Measurements from ENCODE around the gene SPEG. TPM values are rescaled to one million over a fixed set of nuclear protein-coding genes. Genes with fewer than 3 reads are reported as not detected.
A peak's percentile ranks its signal among the peaks of the same experiment; 100 is the strongest.

The SPEG gene
- total RNA-seq, 2 donors from 2014 or later = 82.2 to 90.8 TPM

GRCh38 chr2:219444566-219445091 is 10.0 kb downstream of the SPEG start:
- H3K4me1 ChIP-seq = peaks cover 0 to 79% of the 10 kb centered on the region in 2 donors
- no peaks in the 10 kb centered on the region for H3K27me3 ChIP-seq
- H3K4me3 ChIP-seq = peak overlapping the region in 1 of 2 donors; percentile 3
- H3K9me3 ChIP-seq = no peaks in the 10 kb centered on the region
- no peak for DNase-seq (ENCODE audit: low spot score)
- TF ChIP-seq CTCF (IDR thresholded peaks at IDR 0.05) = no peak
- H3K27ac ChIP-seq = peak overlapping the region; percentile 84 to 89
- peaks cover 13% of the 10 kb centered on the region for H3K36me3 ChIP-seq

- TF ChIP-seq CTCF (IDR thresholded peaks at IDR 0.05) = no peak
- peak overlapping the region in 1 of 2 donors; percentile 3 for H3K4me3 ChIP-seq
- peaks cover 13% of the 10 kb centered on the region for H3K36me3 ChIP-seq
- no peaks in the 10 kb centered on the region for H3K9me3 ChIP-seq
- peak overlapping the region; percentile 84 to 89 for H3K27ac ChIP-seq
- H3K27me3 ChIP-seq = no peaks in the 10 kb centered on the region
- DNase-seq (ENCODE audit: low spot score) = no peak
- H3K4me1 ChIP-seq = peaks cover 0 to 79% of the 10 kb centered on the region in 2 donors
These were observed 10.6 kb downstream of the SPEG start for GRCh38 chr2:219445220-219445640.

DNA sequence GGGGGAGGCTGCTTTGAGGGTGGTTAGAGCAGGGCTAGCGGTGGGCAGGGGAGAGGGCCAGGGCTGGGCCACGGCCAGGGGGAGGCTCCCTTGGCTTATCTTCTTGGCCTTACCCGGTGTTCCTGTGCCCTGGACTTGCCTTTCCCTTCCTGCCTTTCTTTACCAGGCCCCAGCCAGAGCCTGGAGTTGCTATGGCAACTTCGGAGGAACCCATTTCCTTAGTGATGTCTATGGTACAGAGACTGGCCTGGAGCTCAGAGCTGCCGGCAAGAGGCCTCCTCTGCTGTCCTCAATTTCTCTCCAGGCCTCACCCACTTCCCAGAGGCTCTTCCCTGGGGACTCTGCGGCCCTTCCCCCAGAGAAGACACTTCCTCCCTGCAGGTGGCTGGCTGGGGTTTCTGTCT is 11.5 kb downstream of the SPEG start:
- peaks cover 0 to 75% of the 10 kb centered on the region in 2 donors for H3K4me1 ChIP-seq
- H3K27ac ChIP-seq = peak overlapping the region; percentile 84 to 89
- no peak for DNase-seq (ENCODE audit: low spot score)
- no peaks in the 10 kb centered on the region for H3K9me3 ChIP-seq
- peaks cover 13% of the 10 kb centered on the region for H3K36me3 ChIP-seq
- H3K27me3 ChIP-seq = no peaks in the 10 kb centered on the region
- TF ChIP-seq CTCF (IDR thresholded peaks at IDR 0.05) = no peak
- no peak overlapping the region for H3K4me3 ChIP-seq

- Histone ChIP-seq H3K4me1 (peaks cover 0 to 75% of the 10 kb centered on the region in 2 donors), H3K4me3 (no peak overlapping the region), H3K27ac (peak overlapping the region; percentile 84 to 89), H3K36me3 (peaks cover 13% of the 10 kb centered on the region), H3K27me3 (no peaks in the 10 kb centered on the region), H3K9me3 (no peaks in the 10 kb centered on the region)
- no peak for DNase-seq (ENCODE audit: low spot score)
- TF ChIP-seq CTCF (IDR thresholded peaks at IDR 0.05) = no peak
These were observed 12.0 kb downstream of the SPEG start for GRCh38 chr2:219446689-219447088.

DNA sequence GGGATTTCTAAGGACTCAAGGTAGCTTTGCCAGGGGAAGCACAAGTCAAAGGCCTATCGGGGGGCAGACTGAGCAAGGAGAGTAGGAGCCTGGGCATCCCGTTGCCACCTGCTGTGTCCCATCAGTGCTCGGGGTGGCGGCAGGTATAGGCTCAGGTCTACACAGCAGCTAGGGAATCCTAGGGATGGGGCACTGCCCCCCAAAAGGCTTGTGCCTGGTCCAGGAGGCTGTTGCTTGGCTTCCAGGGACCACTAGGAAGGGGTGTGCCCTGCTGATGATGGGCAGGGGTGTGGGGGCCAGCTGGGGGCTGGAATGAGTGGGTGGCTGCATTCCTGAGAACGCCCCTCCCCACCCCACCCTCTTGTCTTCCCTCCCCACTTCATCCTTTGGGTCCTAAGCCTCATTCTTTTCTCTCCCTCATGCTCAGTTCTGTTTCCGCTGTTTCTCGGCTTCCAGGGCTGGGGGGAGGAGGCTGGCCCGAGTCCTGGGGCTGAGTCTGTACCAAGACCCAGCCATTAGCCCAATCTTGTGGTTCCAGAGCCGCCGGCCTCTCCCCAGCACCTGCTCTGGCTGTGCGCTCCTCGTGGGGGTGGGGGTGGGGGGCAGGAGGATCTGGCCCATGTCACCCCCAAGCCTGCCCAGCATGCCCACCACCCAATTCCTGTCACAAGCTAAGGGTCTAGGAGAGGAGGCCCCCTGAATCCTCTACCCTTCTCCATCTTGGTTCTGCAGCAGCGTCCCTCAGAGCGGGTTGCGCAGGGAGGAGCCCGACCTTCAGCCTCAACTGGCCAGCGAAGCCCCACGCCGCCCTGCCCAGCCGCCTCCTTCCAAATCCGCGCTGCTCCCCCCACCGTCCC is 12.8 kb downstream of the SPEG start:
- Histone ChIP-seq H3K9me3 (no peaks in the 10 kb centered on the region), H3K27ac (peak overlapping the region; percentile 84 to 89), H3K4me1 (peaks cover 0 to 79% of the 10 kb centered on the region in 2 donors), H3K27me3 (no peaks in the 10 kb centered on the region), H3K4me3 (no peak overlapping the region), H3K36me3 (peaks cover 13% of the 10 kb centered on the region)
- TF ChIP-seq CTCF (IDR thresholded peaks at IDR 0.05) = no peak
- DNase-seq (ENCODE audit: low spot score) = no peak

Measured in right atrium auricular region (tissue), 2 donors.